ENCODE results near the gene VPS51. TPM values are rescaled to one million over a fixed set of nuclear protein-coding genes. Genes with fewer than 3 reads are reported as not detected.
A peak's percentile ranks its signal among the peaks of the same experiment; 100 is the strongest.

The VPS51 gene
- total RNA-seq (100 to 1,000 TPM; 128 to 164 TPM), polyA plus RNA-seq (100 to 1,000 TPM in 1 of 2 donors, 10 to 100 TPM in 1; 69.6 to 120 TPM)
- long read RNA-seq, donor 1, transcript VPS51-201 (10 exons, 2,714 nt) = major isoform, 36 of 124 reads
- long read RNA-seq, donor 1, partial matches to known transcripts = 86 of 124 reads
- long read RNA-seq, donor 1, other reads (novel, unspliced or antisense) = 0 of 124 reads
- long read RNA-seq, donor 2, partial matches to known transcripts = 22 of 26 reads
- long read RNA-seq, donor 2, other reads (novel, unspliced or antisense) = 0 of 26 reads
- long read RNA-seq, donor 3, transcript VPS51-201 (10 exons, 2,714 nt) = major isoform, 10 of 29 reads
- long read RNA-seq, donor 3, partial matches to known transcripts = 19 of 29 reads
- long read RNA-seq, donor 3, other reads (novel, unspliced or antisense) = 0 of 29 reads
- long read RNA-seq, donor 4, partial matches to known transcripts = 27 of 30 reads
- long read RNA-seq, donor 4, other reads (novel, unspliced or antisense) = 0 of 30 reads
- long read RNA-seq, donor 5, transcript VPS51-201 (10 exons, 2,714 nt) = major isoform, 15 of 3,402 reads
- long read RNA-seq, donor 5, partial matches to known transcripts = 3,264 of 3,402 reads
- long read RNA-seq, donor 5, other reads (novel, unspliced or antisense) = 122 of 3,402 reads

GRCh38 chr11:65095974-65096806, at the start of gene VPS51:
Gene VPS51, plus strand, starts transcription at chr11:65096214. Its CDS starts 37 bp downstream, at chr11:65096251.
- Histone ChIP-seq H3K9me3 (ENCODE audit: control insufficient read depth in 4 of 4, insufficient read depth in 3 of 4, low read length in 3 of 4) (no peaks in the 10 kb centered on the region), H3K9ac (ENCODE audit: insufficient read depth in 1 of 2, low read length in 2 of 2) (peak within 1 kb of the TSS; percentile 39 to 63), H3K27me3 (ENCODE audit: control insufficient read depth in 3 of 3, insufficient read depth in 3 of 3, low read length in 2 of 3) (no peaks in the 10 kb centered on the region), H3K36me3 (ENCODE audit: control insufficient read depth in 4 of 4, insufficient read depth in 4 of 4, low read length in 4 of 4) (peaks cover 0 to 3% (median 0%) of the 10 kb centered on the region in 4 donors), H3K27ac (ENCODE audit: low read depth in 1 of 2, low read length in 1 of 2) (peak within 1 kb of the TSS; percentile 87 to 92), H3K4me3 (peak within 1 kb of the TSS; percentile 49), H3K4me1 (ENCODE audit: control insufficient read depth in 5 of 5, insufficient read depth in 5 of 5, low read length in 5 of 5) (peaks cover 0 to 10% (median 6%) of the 10 kb centered on the region in 5 donors)
- TF ChIP-seq CTCF (IDR thresholded peaks at IDR 0.05; ENCODE audit: control extremely low read depth, extremely low read depth) = no peak
- peak; percentile 93 for ATAC-seq (ENCODE audit: insufficient read depth, low FRiP score)
- 0 to 1% methylated on average over 45 to 52 of the region's 52 CpGs for WGBS, 2 donors
- DNase-seq = peak; percentile 88 to 96 (median 93)

- peaks cover 0 to 17% (median 0%) of the 10 kb centered on the region in 5 donors for H3K4me1 ChIP-seq (ENCODE audit: control insufficient read depth in 5 of 5, insufficient read depth in 5 of 5, low read length in 5 of 5)
- H3K9me3 ChIP-seq (ENCODE audit: control insufficient read depth in 4 of 4, insufficient read depth in 3 of 4, low read length in 3 of 4) = no peaks in the 10 kb centered on the region
- H3K4me3 ChIP-seq = peak overlapping the region; percentile 35
- WGBS, 2 donors = 15 to 17% methylated on average over 53 to 56 of the region's 56 CpGs
- no peak for TF ChIP-seq CTCF (IDR thresholded peaks at IDR 0.05; ENCODE audit: control extremely low read depth, extremely low read depth)
- no peaks in the 10 kb centered on the region for H3K27me3 ChIP-seq (ENCODE audit: control insufficient read depth in 3 of 3, insufficient read depth in 3 of 3, low read length in 2 of 3)
- peak in 2 of 3 donors; percentile 30 to 35 for DNase-seq
- no peak for ATAC-seq (ENCODE audit: insufficient read depth, low FRiP score)
- H3K9ac ChIP-seq (ENCODE audit: insufficient read depth in 1 of 2, low read length in 2 of 2) = no peak overlapping the region
- peak overlapping the region in 1 of 2 donors; percentile 47 for H3K27ac ChIP-seq (ENCODE audit: low read depth in 1 of 2, low read length in 1 of 2)
- peaks cover 0 to 18% (median 8%) of the 10 kb centered on the region in 4 donors for H3K36me3 ChIP-seq (ENCODE audit: control insufficient read depth in 4 of 4, insufficient read depth in 4 of 4, low read length in 4 of 4)
Observed at GRCh38 chr11:65047581-65048422, 48.2 kb upstream of the VPS51 start.

- Histone ChIP-seq H3K27me3 (ENCODE audit: control insufficient read depth in 3 of 3, insufficient read depth in 3 of 3, low read length in 2 of 3) (no peaks in the 10 kb centered on the region), H3K4me1 (ENCODE audit: control insufficient read depth in 5 of 5, insufficient read depth in 5 of 5, low read length in 5 of 5) (peaks cover 0 to 10% (median 0%) of the 10 kb centered on the region in 5 donors), H3K36me3 (ENCODE audit: control insufficient read depth in 4 of 4, insufficient read depth in 4 of 4, low read length in 4 of 4) (no peaks in the 10 kb centered on the region), H3K4me3 (no peak overlapping the region), H3K9me3 (ENCODE audit: control insufficient read depth in 4 of 4, insufficient read depth in 3 of 4, low read length in 3 of 4) (no peaks in the 10 kb centered on the region), H3K27ac (ENCODE audit: low read depth in 1 of 2, low read length in 1 of 2) (no peak overlapping the region), H3K9ac (ENCODE audit: insufficient read depth in 1 of 2, low read length in 2 of 2) (no peak overlapping the region)
- no peak for TF ChIP-seq CTCF (IDR thresholded peaks at IDR 0.05; ENCODE audit: control extremely low read depth, extremely low read depth)
- DNase-seq (no peak), ATAC-seq (ENCODE audit: insufficient read depth, low FRiP score) (no peak)
- 75 to 88% methylated on average over 9 of the region's 9 CpGs for WGBS, 2 donors
Observed at GRCh38 chr11:65051398-65051858, 44.6 kb upstream of the VPS51 start.

Data from lung (tissue), 16 donors.